HG02970 (cell line): Measurements from ENCODE around the gene HS3ST3A1.
"Not testable (repeated sequence)": the region's sequence is repeated elsewhere in the genome, so short reads cannot be mapped to it uniquely, and the experiment has no call there.

Experiments used
- ATAC-seq: cut with Tn5 transposase; IDR thresholded peaks from one replicate; pipeline ENCODE4 v1.9.1; 2021; ENCODE audit warnings: mild to moderate bottlenecking, moderate library complexity, moderate number of reproducible peaks; ENCODE audit not compliant: unreplicated experiment, low FRiP score

Gene HS3ST3A1

DNA sequence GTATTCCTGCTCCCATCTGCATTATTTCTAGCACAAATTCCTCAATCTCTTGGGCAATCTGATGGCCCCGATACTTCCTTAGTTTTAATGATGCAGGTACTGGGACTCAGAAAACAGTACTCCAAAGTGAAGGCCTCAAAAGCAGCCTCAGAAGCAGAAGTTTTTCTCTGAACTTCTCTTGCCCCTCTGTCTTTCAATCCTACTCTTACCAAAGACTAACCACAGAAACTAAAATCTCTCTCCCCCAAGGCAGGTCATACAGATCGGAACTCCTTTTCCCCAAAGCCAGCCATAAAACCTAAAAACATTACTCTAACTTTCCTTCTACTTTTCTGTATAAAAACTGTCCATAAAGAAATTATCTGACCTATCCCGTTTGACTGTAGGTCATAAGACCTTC, 103.5 kb downstream of the HS3ST3A1 start:
- ATAC-seq = no peak

- not testable (repeated sequence) for ATAC-seq
These were observed 105.1 kb downstream of the HS3ST3A1 start for GRCh38 chr17:13496553-13497056.

- ATAC-seq = no peak
These were observed 106.3 kb downstream of the HS3ST3A1 start for GRCh38 chr17:13495423-13495822.

- ATAC-seq = no peak
These were observed 109.0 kb downstream of the HS3ST3A1 start for GRCh38 chr17:13492737-13493122.

GRCh38 chr17:13491916-13492736, 109.6 kb downstream of the HS3ST3A1 start:
- no peak for ATAC-seq

DNA sequence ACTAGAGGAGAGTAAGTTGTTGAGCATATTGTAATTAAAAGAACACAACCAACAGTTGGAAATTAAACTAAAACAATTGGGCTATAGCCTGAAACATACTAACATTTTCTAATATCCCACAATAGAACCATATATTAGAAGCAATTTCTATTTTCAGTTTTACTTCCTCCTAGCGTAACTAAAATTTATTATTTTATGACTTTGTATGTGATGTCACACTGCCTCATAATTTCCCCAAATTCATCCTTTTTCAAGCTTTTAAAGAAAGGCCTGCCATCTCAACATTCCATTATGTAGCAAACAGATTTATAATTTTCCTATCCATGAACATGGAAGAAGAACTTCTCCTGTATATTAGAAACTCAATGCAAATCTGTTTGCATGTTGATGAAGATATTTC, 110.2 kb downstream of the HS3ST3A1 start:
- no peak for ATAC-seq

DNA sequence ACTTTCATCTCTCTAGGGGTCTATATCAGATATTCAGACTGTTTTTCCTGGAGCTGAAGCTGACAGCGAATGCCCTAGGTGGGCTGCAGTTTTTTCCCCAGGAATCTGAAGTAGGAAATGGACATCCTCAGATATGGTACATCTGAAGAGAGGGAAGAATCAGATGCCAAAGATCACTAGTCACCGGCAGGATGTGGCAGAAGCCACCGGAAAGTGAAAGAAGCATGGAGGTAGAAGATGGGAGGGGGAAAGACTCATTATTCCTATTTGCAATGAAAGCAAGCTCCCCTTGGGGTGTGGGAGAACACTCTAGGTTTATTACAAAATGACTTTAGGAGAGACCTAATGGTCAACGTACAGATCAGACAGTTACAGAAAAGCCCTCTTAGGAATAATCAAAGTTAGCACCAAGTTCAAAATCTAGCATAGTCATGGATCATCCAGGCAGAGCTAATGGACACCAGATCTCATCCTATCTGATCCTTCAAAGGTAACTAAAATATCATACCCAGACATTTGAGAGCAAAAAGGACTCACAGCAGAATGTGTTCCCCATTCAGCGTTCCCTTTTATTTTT, 110.7 kb downstream of the HS3ST3A1 start:
- no peak for ATAC-seq

GRCh38 chr17:13490427-13490826, 111.3 kb downstream of the HS3ST3A1 start:
- ATAC-seq = no peak

DNA sequence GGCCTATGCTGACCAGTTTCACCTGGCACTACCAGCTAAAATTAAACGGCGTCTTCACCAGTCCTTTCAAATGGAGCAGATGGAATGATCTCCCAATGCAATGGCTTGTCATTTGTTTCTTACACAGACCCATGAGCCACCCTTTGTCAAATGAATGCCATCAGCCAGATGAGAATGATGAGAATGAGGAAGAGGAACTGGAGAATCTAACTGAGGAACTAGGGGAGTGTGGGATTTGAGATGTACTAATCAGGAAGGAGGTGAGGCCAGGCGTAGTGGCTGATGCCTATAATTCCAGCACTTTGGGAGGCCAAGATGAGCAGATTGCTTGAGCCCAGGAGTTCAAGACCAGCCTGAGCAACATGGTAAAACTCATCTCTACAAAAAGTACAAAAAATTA, 116.4 kb downstream of the HS3ST3A1 start:
- ATAC-seq = no peak

GRCh38 chr17:13484020-13484419, 117.7 kb downstream of the HS3ST3A1 start:
- no peak for ATAC-seq

DNA sequence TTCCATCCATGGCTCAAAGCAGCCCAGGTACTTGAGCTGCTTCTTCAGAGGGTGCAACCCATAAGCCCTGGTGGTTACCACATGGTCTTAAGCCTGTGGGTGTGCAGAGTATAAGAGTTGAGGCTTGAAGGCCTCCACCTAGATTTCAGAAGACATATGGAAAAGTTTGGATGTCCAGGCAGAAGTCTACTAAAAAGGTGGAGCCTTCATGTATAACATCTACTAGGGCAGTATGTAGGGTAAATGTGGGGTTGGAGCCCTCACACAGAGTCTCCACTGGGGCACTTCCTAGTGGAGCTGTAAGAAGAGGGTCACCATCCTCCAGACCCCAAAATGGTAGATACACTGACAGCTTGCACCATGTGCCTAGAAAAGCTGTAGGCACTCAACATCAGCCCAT, 120.9 kb downstream of the HS3ST3A1 start:
- ATAC-seq = no peak

DNA sequence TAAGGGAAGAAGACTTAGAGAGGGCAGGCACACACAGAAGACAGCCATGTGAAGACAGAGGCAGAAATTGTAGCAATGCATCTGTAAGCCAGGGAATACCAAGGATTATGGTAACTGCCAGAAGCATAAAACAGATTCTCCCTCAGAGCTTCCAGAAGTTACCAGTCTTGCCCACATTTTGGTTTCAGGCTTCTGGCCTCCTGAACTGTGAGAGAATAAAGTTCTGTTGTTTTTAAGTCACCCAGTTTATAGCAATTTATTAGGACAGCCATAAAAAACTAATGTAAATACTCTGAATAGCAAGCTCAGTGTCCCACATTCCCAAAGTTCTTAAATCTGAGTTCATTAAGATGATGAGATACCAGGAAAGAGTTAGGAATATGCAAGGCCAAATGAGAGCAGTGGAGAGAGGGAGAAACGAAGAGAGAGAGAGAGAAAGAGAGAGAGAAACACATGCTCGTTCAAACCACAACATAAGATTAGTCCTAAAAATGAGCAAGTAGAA, 123.4 kb downstream of the HS3ST3A1 start:
- ATAC-seq = no peak

- ATAC-seq = no peak
These were observed 124.5 kb downstream of the HS3ST3A1 start for GRCh38 chr17:13477180-13477611.

DNA sequence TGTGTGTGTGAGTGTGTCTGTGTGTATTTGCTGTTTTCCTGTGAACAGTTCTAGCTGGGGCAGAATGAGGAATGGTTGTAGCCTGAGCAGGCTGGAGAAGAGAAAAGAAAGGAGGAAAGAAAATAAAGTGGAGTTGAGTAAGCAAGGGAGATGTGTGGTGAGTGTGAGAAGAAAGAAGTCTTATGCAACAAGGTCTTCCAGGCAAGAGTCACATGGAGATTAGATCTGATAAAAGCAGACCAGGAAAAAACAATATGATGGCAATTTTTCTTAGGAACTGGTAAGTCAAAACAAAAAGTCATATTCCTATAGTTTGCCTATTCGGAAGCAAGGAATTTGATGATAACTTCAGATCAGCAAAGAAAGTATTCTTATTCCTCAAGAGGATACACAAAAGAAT, 125.0 kb downstream of the HS3ST3A1 start:
- ATAC-seq = no peak

DNA sequence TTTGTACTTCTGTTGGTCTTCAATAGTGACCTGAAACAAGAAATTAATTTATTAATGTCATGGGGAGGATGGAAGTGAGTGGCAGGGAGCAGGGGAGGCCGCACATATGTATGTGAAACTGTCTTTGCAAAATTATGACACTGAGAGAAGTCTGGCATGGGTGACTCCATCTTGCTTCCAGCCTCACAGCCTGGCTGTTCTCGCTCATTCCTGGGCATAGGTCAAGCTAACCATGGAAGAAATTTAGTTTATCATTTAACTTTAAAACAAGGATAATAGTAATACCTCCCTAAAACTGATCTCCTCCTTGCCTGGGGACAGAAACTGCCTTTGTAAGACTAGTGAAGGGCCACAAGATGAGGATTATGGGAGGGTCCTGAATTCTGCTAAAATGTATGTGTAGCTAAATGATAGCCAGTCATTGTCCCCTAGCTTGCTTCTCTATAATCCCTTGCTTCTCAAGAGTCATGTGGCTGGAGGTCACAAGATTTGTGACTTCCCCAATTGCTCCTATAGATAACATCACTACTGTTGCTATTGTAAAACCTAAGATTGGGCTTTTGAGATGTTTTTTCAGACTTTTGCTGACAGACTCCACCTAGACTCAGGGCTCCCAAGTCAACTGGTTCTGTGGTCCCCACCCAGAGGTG, 126.0 kb downstream of the HS3ST3A1 start:
- no peak for ATAC-seq

GRCh38 chr17:13474073-13474800, 127.5 kb downstream of the HS3ST3A1 start:
- ATAC-seq = no peak

- ATAC-seq = no peak
These were observed 136.1 kb downstream of the HS3ST3A1 start for GRCh38 chr17:13465678-13466077.

- ATAC-seq = no peak
These were observed 139.0 kb downstream of the HS3ST3A1 start for GRCh38 chr17:13462673-13463124.

DNA sequence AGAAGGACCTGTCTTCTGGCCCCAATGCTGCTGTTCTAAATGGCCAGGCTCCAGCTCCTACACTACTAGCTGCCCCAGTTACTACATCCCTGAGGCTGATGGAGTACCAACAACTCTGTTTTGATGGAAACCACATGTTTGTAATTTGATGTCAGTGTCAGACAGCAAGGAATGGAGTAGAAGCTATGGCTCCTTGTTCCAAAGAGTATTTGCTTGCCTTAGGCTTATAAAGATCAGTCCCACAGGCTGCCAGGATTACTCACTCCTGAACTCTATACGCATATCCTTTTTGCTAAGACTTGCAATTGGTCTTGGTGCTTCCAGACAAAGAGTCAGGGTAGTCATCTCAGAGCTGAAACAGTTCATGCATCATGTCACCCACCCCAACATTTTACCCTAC, 139.6 kb downstream of the HS3ST3A1 start:
- no peak for ATAC-seq

DNA sequence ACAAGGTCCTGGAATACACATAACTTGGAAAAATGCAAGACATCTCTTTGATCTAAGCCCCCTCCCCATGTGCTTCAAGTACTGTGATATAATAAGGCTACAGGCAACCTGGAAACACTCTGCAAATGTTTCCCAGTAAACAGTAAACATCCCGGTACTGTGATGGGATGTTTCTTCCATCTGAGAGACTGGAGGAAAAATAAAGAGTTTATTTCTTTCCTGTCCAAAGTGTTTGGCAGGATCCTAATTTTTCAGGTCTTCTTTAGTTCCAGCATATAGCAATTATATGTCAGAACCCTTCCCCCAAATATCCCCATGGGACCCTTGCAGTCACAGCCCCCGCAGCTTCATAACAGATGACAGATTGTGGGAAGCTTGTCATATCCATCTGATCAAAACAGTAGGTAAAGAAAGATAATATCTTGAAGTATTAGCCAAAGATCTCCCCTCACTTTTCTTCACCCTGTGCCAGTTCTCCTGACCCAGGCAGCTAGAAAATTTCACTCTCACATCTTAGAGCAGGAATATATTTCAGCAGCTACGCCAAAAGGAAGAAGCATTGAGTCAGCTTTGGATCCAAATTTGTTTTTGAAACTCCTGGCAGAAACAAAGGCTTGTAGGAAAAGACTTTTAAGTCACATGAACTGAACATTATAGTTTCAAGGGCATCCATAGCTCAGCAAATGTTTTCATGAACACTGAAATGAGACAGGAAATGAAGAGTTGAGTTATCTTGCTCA, 141.3 kb downstream of the HS3ST3A1 start:
- ATAC-seq = no peak
